Medulla oblongata (tissue), 1 donor: ENCODE results near the gene KRT72.
A peak's percentile ranks its signal among the peaks of the same experiment; 100 is the strongest.
"Not testable (repeated sequence)": the region's sequence is repeated elsewhere in the genome, so short reads cannot be mapped to it uniquely, and the experiment has no call there.

ENCODE experiments used
- DNase-seq: peaks from one replicate; pipeline ENCODE4 v3.0.0-alpha.2; 2015; ENCODE audit errors: extremely low spot score

Gene KRT72

GRCh38 chr12:52606581-52607218, 5.4 kb upstream of the KRT72 start:
- no peak for DNase-seq

- no peak for DNase-seq
Measured at GRCh38 chr12:52606096-52606495, 4.8 kb upstream of the KRT72 start.

GRCh38 chr12:52605542-52605941, 4.3 kb upstream of the KRT72 start:
- no peak for DNase-seq

- no peak for DNase-seq
Measured at GRCh38 chr12:52604859-52605258, 3.6 kb upstream of the KRT72 start.

- DNase-seq = no peak
Measured at GRCh38 chr12:52603314-52603713, 2.1 kb upstream of the KRT72 start.

GRCh38 chr12:52602552-52602951, 1.3 kb upstream of the KRT72 start:
- DNase-seq = no peak

- DNase-seq = no peak
Measured at GRCh38 chr12:52601671-52602070, 408 bp upstream of the KRT72 start.

- DNase-seq = no peak
Measured at GRCh38 chr12:52600475-52600874, 788 bp downstream of the KRT72 start.

- DNase-seq = no peak
Measured at GRCh38 chr12:52600071-52600470, 1.2 kb downstream of the KRT72 start.

- DNase-seq = no peak
Measured at GRCh38 chr12:52598966-52599365, 2.3 kb downstream of the KRT72 start.

GRCh38 chr12:52594237-52594636, 7.0 kb downstream of the KRT72 start:
- DNase-seq = not testable (repeated sequence)

- DNase-seq = no peak
Measured at GRCh38 chr12:52591521-52591920, 9.7 kb downstream of the KRT72 start.

GRCh38 chr12:52590021-52590420, 11.2 kb downstream of the KRT72 start:
- DNase-seq = no peak

- no peak for DNase-seq
Measured at GRCh38 chr12:52587563-52587962, 13.7 kb downstream of the KRT72 start.

- no peak for DNase-seq
Measured at GRCh38 chr12:52585946-52586345, 15.3 kb downstream of the KRT72 start.

GRCh38 chr12:52585066-52585465, 16.2 kb downstream of the KRT72 start:
- no peak for DNase-seq

- DNase-seq = no peak
Measured at GRCh38 chr12:52584156-52584682, 17.0 kb downstream of the KRT72 start.

- peak; percentile 77 for DNase-seq
Measured at GRCh38 chr12:52582971-52583456, 18.2 kb downstream of the KRT72 start.

- no peak for DNase-seq
Measured at GRCh38 chr12:52582486-52582885, 18.8 kb downstream of the KRT72 start.

- DNase-seq = no peak
Measured at GRCh38 chr12:52581481-52581880, 19.8 kb downstream of the KRT72 start.

- no peak for DNase-seq
Measured at GRCh38 chr12:52581066-52581465, 20.2 kb downstream of the KRT72 start.

- DNase-seq = no peak
Measured at GRCh38 chr12:52580496-52580895, 20.8 kb downstream of the KRT72 start.
